ENCODE data around the gene TUBA1C. TPM values are rescaled to one million over a fixed set of nuclear protein-coding genes. Genes with fewer than 3 reads are reported as not detected.
"Not testable (repeated sequence)": the region's sequence is repeated elsewhere in the genome, so short reads cannot be mapped to it uniquely, and the experiment has no call there.

The TUBA1C gene
- total RNA-seq, 2 donors from 2014 or later = 600 to 684 TPM

DNA sequence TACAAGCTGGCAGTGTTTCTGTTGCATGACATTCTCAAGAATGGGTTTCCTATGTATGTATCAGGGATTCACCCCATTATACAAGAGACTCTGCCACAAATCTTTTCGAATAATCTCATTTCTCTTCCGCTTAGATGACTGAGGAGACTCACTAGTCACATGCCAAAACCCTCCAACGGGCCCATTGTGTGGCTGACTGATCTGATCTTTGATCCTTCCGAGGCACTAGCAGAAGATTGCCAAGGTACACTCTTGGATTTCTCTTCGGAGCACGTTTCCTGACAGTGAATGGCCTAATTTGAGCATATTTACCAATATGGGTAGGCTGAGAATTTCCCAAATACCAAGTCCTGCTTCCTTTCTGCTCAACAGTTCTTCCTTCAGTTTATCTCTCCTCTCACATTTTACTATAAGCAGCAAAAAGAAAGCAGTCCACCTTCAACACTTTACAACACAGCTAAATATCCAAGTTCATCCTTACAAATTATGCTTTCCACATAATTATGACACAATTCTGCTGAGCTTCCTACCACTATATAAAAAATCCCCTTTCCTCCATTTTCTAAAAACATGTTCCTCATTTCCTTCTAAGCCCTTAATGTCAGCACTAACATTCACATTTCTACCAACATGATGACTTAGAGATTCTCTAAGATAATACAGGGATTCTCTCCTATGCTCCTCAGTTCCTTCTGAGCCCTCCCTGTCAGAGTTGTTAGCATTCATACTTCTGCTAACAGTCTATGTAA lies 41.1 kb downstream of the TUBA1C start:
- Histone ChIP-seq H3K9ac (ENCODE audit: extremely low read depth, low read length, poor library complexity, severe bottlenecking) (no peak overlapping the region), H3K4me1 (ENCODE audit: control insufficient read depth, insufficient read depth, low read length) (no peaks in the 10 kb centered on the region), H3K36me3 (ENCODE audit: control insufficient read depth, insufficient read depth, low read length) (no peaks in the 10 kb centered on the region), H3K27me3 (ENCODE audit: control insufficient read depth, insufficient read depth, low read length, poor library complexity, severe bottlenecking) (no peaks in the 10 kb centered on the region), H3K4me3 (ENCODE audit: low read length) (no peak overlapping the region), H3K27ac (ENCODE audit: low read depth, low read length) (no peak overlapping the region), H3K9me3 (ENCODE audit: control insufficient read depth, low read length) (no peaks in the 10 kb centered on the region)
- no peak overlapping the region for H3K27ac Mint-ChIP-seq
- H3K4me1 Mint-ChIP-seq = peaks cover 5% of the 10 kb centered on the region
- no peak for TF ChIP-seq CTCF (conservative IDR thresholded peaks at IDR 0.05)
- H3K9me3 Mint-ChIP-seq = no peaks in the 10 kb centered on the region
- no peak overlapping the region for H3K4me3 Mint-ChIP-seq
- DNase-seq = no peak
- 83 to 91% methylated on average over 5 to 6 of the region's 6 CpGs for WGBS, 2 experiments (ENCODE audit: insufficient coverage in 1 of 2, insufficient read length in 1 of 2)
- peaks cover 50% of the 10 kb centered on the region for H3K27me3 Mint-ChIP-seq (ENCODE audit: insufficient read depth)
- H3K36me3 Mint-ChIP-seq (ENCODE audit: low read depth) = no peaks in the 10 kb centered on the region

GRCh38 chr12:49309386-49309785 lies 44.5 kb downstream of the TUBA1C start:
- no peak overlapping the region for H3K4me3 ChIP-seq (ENCODE audit: low read length)

DNA sequence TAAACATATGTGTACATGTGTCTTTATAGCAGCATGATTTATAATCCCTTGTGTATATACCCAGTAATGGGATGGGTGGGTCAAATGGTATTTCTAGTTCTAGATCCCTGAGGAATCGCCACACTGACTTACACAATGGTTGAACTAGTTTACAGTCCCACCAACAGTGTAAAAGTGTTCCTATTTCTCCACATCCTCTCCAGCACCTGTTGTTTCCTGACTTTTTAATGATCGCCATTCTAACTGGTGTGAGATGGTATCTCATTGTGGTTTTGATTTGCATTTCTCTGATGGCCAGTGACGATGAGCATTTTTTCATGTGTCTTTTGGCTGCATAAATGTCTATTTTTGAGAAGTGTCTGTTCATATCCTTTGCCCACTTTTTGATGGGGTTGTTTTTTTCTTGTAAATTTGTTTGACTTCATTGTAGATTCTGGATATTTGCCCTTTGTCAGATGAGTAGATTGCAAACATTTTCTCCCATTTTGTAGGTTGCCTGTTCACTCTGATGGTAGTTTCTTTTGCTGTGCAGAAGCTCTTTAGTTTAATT lies 45.6 kb downstream of the TUBA1C start:
- H3K27ac ChIP-seq (ENCODE audit: low read depth, low read length); DNase-seq; H3K27me3 ChIP-seq (ENCODE audit: control insufficient read depth, insufficient read depth, low read length, poor library complexity, severe bottlenecking); H3K9ac ChIP-seq (ENCODE audit: extremely low read depth, low read length, poor library complexity, severe bottlenecking); H3K27ac Mint-ChIP-seq; H3K36me3 ChIP-seq (ENCODE audit: control insufficient read depth, insufficient read depth, low read length); H3K4me3 ChIP-seq (ENCODE audit: low read length); H3K4me3 Mint-ChIP-seq; H3K4me1 Mint-ChIP-seq; H3K36me3 Mint-ChIP-seq (ENCODE audit: low read depth); H3K4me1 ChIP-seq (ENCODE audit: control insufficient read depth, insufficient read depth, low read length); H3K9me3 Mint-ChIP-seq; H3K9me3 ChIP-seq (ENCODE audit: control insufficient read depth, low read length): not testable (repeated sequence)
- H3K27me3 Mint-ChIP-seq (ENCODE audit: insufficient read depth) = peaks cover 45% of the 10 kb centered on the region
- no CpG with 5 or more reads among the region's 3 CpGs for WGBS, 2 experiments (ENCODE audit: insufficient coverage in 1 of 2, insufficient read length in 1 of 2)

More at GRCh38 chr12:49309386-49309785, 44.5 kb downstream of the TUBA1C start:
- no peaks in the 10 kb centered on the region for H3K36me3 Mint-ChIP-seq (ENCODE audit: low read depth)
- 92 to 94% methylated on average over 3 to 7 of the region's 7 CpGs for WGBS, 2 experiments (ENCODE audit: insufficient coverage in 1 of 2, insufficient read length in 1 of 2)
- Histone ChIP-seq H3K36me3 (ENCODE audit: control insufficient read depth, insufficient read depth, low read length) (no peaks in the 10 kb centered on the region), H3K4me1 (ENCODE audit: control insufficient read depth, insufficient read depth, low read length) (no peaks in the 10 kb centered on the region), H3K27me3 (ENCODE audit: control insufficient read depth, insufficient read depth, low read length, poor library complexity, severe bottlenecking) (no peaks in the 10 kb centered on the region), H3K27ac (ENCODE audit: low read depth, low read length) (no peak overlapping the region), H3K9ac (ENCODE audit: extremely low read depth, low read length, poor library complexity, severe bottlenecking) (no peak overlapping the region), H3K9me3 (ENCODE audit: control insufficient read depth, low read length) (no peaks in the 10 kb centered on the region)
- no peak for TF ChIP-seq CTCF (conservative IDR thresholded peaks at IDR 0.05)
- peaks cover 47% of the 10 kb centered on the region for H3K27me3 Mint-ChIP-seq (ENCODE audit: insufficient read depth)
- H3K27ac Mint-ChIP-seq = no peak overlapping the region
- H3K9me3 Mint-ChIP-seq = no peaks in the 10 kb centered on the region
- H3K4me1 Mint-ChIP-seq = no peaks in the 10 kb centered on the region
- H3K4me3 Mint-ChIP-seq = no peak overlapping the region
- no peak for DNase-seq
